Measurements from ENCODE around the gene PFDN4. TPM values are rescaled to one million over a fixed set of nuclear protein-coding genes. Genes with fewer than 3 reads are reported as not detected.

PFDN4 gene, protein sequence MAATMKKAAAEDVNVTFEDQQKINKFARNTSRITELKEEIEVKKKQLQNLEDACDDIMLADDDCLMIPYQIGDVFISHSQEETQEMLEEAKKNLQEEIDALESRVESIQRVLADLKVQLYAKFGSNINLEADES
- total RNA-seq: 31.9 and 56.2 TPM in 2 replicates

GRCh38 chr20:54207743-54208547 lies at the start of gene PFDN4:
Gene PFDN4, plus strand, starts transcription at chr20:54208087. Its CDS starts 14 bp downstream, at chr20:54208101.

DNA sequence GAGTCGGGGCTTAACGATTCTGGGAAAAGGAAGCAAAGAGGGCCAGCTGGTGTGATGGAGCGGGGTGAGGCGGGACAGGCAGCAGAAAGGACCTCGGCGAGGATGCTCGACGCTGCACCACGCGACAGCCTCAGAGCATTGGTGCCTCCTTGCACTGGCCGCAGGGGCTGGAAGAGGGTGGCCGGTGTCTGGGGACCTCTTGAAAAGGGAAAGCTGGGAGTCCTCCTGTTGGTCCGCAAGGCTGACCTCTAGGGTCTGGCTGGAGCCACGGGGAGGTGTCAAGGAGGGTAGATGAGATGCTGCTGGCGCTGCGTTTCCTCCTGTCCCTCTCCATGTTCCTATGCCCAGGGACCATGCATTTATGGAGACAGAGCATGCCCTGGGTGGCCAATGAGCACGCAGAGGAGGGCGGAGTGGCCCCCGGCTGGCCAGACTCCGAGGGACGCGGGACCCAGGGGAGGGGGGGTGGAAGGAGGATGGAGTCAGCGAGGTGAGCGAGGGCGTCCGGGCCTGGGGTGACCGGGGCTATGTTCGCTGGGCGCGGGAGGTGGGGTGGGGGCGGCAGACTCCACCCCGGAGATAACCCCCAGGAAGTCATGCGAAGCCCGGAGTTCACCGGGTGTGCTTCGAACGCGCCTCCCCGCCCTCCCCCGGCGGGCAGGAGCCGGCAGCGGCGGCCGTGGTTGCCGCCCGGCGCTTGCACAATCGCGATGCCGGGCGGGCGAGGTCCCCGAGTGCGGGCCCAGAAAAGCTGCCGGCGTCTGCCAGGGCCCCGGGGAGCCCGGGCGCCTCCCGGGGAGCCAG lies 34.0 kb upstream of the PFDN4 start, which contains the start of gene CYP24A1:
Gene CYP24A1, minus strand, starts transcription at position 334 of the 804 bp plus-strand sequence. CDS start 407 bp downstream, outside the sequence.

Other genes with a start within 250 kb of the PFDN4 start
- not detected in 2 replicates for gene BCAS1, start 137.5 kb upstream of the PFDN4 start, total RNA-seq
- gene CYP24A1, start 34.1 kb upstream of the PFDN4 start, total RNA-seq: 0.20 and 0.26 TPM in 2 replicates

All from smooth muscle cell of the pulmonary artery (primary cell).